ENCODE data around the gene TLE7.

The TLE7 gene

GRCh38 chr16:71412270-71413160 lies 29.3 kb downstream of the TLE7 start:
- peak; percentile 76 for DNase-seq

GRCh38 chr16:71410146-71410545 lies 31.7 kb downstream of the TLE7 start:
- DNase-seq, result no peak

- DNase-seq, result no peak
Observed at GRCh38 chr16:71409011-71409775, 32.7 kb downstream of the TLE7 start.

GRCh38 chr16:71408536-71408935 lies 33.3 kb downstream of the TLE7 start:
- no peak for DNase-seq

GRCh38 chr16:71407731-71408130 lies 34.1 kb downstream of the TLE7 start:
- DNase-seq, result no peak

- no peak for DNase-seq
Observed at GRCh38 chr16:71406724-71407123, 35.1 kb downstream of the TLE7 start.

GRCh38 chr16:71406316-71406715 lies 35.5 kb downstream of the TLE7 start:
- no peak for DNase-seq

- no peak for DNase-seq
Observed at GRCh38 chr16:71404364-71404763, 37.5 kb downstream of the TLE7 start.

GRCh38 chr16:71402674-71403073 lies 39.2 kb downstream of the TLE7 start:
- DNase-seq, result no peak

- no peak for DNase-seq
Observed at GRCh38 chr16:71402007-71402406, 39.8 kb downstream of the TLE7 start.

GRCh38 chr16:71399801-71400563 lies 41.9 kb downstream of the TLE7 start:
- DNase-seq, result no peak

- DNase-seq, result no peak
Observed at GRCh38 chr16:71396594-71396993, 45.3 kb downstream of the TLE7 start.

GRCh38 chr16:71389330-71389729 lies 52.5 kb downstream of the TLE7 start:
- no peak for DNase-seq

GRCh38 chr16:71387045-71387871 lies 54.6 kb downstream of the TLE7 start:
- DNase-seq, result no peak

- DNase-seq, result no peak
Observed at GRCh38 chr16:71384073-71384724, 57.7 kb downstream of the TLE7 start.

GRCh38 chr16:71383054-71383773 lies 58.6 kb downstream of the TLE7 start:
- no peak for DNase-seq

- DNase-seq, result no peak
Observed at GRCh38 chr16:71380831-71381230, 61.0 kb downstream of the TLE7 start.

All from CD4-positive, alpha-beta T cell treated with Interleukin-6 for 4 hours (primary cell).